NCI-H1694 (cell line): ENCODE results near the gene MAD1L1.

Source experiments
- DNase-seq: peaks from one replicate; lab custom pipeline; 2025; lab: John Stamatoyannopoulos, UW

Gene MAD1L1

DNA sequence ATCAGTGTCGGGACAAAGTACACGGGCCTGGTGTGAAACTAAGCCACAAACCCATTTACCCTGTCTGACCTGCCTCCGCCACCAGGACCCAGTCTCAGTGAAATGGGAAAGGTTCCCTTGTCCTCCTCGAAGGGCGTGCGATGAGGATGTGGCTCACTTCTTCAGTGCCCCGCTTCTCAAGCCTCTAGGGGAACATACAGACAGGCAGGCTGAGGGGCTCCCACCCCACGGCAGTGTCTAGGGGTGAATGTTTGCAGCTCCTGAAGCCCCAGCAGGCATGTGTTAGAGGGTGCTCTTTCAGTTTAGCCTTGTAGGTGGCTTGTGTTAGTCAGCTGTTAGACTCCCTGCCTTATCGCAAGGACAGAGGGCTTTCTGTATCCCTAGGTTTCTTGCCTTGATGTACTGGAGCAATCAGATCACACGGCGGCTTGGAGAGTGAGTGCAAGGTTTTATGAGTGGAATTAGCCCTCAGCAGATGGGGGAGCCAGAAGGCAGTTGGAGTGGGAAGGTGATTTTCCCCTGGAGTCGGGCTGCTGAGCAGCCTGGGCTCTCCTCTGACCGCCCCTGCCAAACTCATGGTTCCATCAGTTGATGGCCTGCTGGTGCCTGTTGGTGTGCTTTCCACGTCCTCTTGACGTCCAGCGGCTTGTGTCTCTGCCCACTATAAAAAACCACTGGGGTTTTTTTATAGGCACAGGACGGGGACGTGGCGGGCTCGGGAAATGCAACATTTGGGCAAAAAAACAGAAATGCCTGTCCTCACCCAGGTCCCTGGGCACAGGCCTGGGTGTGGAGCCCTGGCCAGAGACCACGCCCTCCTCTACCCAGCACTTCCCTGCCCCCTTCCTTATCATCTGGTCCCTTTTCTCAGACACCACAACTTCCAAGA, 10.0 kb upstream of the MAD1L1 start:
- DNase-seq, result no peak

DNA sequence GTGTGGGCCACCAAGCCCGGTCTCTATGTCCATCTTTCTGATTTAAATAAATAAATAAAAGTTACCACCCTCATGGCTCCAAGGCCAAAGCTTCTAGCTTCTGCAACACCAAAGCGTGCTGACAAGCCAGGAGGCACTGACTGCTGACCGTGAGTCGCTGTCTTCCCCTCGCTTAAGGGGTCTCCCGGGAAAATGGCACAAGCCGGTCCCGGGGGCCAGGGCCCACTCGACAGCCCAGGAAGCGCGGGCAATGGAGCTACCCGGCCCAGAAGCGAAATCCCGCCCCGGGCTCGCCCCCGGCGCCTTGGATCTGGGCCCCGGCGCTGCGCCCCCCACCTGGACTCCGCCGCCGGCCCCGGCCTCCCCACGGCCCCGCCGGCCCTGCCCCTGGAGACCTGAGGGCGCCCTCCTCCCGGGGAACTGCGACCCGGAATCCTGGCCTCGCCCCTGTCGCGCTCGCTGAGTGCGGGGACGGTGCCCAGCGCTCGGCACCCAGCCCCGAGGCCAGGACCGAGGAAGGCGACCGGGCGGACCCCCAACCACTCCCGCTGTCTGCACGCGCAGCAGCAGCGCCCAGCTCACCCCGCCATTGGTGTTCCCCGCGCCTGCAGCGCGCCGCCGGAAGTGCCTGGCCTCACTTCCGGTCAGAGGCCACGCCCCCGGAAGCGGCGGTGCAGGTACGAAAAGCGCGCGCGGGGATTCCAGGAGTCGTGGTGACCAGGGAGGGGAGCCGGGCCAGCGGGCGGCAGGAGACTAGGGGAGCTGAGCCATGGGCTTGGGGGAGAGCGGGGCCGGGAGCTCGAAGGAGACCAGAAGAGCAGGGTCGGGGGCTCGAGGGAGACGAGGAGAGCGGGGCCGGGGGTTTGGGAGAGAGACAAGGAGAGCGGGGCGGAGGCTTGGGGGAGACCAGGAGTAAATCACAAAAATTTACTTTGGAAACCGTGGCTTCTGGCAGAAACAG, 9.1 kb upstream of the MAD1L1 start, which contains the start of the genes MRM2 and NUDT1:
TSS of gene MRM2 (minus strand) at position 626 of the 961 bp plus-strand sequence. CDS start at position 590, 36 bp downstream.
TSS of gene NUDT1 (plus strand) at position 647 of the 961 bp plus-strand sequence. CDS start 2,349 bp downstream, outside the sequence.
- no peak for DNase-seq

DNA sequence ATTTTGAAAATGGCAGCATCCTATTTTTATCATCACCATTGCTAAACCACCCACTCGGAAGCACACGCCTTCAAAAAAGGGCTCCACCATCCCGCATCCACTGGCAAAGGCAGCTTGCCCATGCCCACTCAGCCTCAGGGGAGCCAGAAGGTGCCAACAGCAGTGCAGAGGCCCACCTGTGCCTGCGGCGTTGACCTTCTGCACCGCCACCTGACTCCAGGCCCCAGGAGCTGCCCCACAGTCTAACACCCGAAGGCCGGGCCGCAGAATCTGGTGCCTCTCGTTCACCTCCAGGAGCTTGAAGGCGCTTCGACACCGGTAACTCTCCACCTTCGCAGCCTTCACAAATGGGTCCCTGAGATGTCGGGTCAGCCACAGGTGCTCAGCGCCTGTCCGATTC, 6.5 kb upstream of the MAD1L1 start:
- no peak for DNase-seq

DNA sequence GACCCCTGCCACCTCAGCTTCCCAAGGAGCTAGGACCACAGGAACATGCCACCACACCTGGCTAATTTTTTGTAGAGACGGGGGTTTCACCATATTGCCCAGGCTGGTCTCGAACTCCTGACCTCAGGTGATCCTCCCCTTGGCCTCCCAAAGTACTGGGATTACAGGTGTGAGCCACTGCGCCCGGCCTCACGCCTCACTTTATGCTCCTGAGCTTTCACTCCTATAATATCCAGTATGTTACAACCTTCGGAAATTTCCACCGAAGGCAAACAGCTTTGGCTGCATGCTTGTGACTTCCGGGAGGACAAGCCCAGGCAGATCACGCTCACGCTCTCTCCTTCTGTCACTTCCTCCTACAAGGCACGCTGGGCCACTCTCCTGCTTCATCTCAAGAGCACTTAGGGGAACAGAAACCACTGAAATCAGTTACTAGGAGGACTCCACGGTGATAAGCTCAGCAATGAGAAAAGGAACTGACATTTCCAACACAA, 4.4 kb upstream of the MAD1L1 start:
- no peak for DNase-seq

DNA sequence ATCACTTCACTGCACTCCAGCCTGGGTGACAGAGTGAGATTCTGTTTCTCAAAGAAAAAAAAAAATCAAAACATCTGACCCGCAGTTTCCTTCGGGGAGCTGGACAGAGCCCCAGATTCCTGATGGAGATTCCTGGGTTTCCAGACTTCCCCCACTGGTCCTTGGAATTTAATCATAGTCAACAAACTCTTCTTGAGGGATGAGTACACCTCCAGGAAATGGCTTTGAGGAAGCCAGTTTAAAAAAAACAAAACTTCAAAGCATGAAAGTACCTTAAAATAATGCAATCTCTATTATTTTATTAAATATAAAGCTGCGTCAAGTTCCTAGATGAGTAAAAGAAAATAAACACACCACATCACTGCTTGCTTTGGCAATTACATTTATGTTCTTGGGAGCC, 1.2 kb upstream of the MAD1L1 start:
- no peak for DNase-seq

DNA sequence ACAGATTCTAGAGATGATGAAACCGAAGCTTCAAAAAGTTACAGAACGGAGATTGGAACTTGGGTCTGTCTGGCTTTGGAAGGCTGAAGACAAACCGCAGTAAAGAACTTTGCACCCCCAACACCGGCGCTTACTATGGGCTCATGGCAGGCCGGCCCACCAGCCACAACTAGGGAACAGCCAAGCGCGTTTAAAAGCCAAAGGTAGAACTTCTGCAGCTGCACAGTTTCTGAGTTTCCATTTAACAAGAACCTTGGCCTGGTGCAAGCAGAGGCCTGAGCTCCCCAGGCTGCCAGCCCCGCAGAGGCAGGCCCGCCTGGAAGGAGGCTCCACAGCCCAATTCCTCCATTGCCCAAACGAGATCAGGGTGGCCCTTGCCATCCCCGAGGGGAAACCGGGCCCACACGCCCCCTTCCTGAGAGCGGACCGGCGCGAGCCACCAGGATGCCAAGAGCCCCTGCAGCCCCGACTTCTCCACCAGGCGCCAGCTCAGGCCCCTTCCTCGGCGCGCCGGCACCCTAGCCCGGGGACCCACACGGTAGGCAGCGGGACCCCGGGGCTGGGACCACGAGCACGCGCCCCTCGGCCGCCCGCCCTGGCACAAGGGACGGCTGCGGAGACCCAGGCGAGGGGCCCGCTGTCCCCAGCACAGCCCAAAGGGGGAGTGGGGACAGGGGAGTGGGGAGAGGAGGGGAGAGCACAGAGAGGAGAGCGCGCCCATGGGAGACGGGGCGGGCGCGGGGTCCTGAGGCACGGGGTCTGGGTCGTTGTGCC, 566 bp downstream of the MAD1L1 start:
- DNase-seq, result no peak

DNA sequence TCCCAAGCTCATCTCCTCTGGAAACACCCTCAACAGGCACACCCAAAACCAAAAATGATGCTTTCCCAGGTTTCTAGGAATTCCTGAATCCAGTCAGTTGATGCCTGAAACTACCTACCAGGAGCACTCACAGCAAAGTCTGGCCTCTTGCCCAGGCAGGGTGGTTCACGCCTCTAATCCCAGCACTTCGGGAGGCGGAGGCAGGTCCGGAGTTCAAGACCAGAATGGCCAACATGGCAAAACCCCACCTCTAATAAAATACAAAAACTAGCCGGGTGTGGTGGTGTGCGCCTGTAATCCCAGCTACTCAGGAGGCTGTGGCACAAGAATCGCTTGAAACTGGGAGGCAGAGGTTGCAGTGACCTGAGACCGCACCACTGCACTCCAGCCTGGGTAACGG, 1.9 kb downstream of the MAD1L1 start:
- no peak for DNase-seq

DNA sequence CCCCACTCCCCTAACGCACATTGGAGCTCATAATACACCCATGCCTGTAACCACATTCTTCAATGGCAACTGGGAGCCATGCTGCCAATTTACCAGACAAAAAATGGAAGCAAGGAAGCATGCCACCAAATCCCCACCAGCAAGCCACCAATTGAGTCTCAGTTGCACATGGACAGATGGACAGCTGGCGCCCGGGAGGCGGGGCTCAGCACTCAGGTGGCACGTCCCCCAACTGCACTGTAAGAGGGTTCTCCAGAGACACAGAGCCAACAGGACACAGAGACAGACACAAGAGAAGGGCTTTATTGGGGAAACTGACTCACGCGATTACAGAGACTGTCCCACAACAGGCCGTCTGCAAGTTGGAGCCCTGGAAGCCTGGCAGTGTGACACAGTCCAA, 2.5 kb downstream of the MAD1L1 start:
- no peak for DNase-seq

DNA sequence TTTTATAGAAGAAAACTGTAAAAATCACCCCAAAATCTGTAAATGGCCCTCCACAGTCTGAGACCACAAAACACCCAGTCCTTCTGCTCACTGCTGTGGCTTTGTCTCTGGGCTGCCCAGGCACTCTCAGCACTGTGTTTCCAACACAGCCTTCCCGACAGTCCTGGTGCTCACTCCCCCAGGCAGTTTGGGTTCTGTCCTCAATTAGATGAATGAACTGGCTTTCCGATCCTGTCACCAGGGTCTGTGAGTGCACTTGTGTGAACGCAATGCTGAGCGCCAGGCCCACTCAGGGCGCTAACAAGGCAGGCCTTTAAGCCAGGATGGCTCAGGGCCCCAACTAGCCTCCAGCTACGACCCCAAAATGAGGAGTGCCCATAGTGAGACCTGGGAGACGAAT, 3.3 kb downstream of the MAD1L1 start:
- no peak for DNase-seq

DNA sequence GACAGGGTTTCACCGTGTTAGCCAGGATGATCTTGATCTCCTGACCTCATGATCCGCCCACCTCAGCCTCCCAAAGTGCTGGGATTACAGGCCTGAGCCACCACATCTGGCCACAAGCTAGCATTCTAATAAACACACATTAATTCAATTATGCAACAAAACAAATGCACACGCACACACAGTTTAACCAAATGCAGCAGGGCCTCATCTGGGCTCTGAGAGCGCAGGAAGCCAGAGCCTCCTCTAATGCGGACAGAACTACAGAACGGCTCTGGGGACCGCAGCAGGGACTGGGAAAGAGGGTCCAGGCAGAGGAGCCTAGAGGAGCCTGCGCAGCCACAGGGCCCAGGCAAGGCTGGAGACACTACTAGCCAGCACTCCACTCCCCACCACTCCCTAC, 3.8 kb downstream of the MAD1L1 start:
- DNase-seq, result no peak

DNA sequence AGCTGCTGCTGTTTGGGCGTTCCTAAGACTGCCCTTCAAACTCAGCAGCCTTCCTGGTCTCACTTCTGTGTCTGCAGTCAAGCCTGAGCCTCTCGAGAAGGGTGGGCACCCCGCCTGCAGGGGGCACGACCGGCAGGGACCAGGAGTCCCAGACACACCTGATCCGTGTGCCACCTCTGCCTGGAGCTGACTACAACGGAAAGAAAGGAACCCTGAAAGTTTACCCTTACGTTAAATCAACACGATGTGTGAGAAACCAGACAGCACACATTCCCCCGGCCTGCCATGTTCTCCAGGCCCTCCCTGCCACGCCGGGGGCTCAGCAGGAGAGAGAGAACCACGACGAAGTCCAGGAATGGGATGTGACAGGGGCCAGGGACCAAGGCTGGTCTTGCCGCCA, 5.0 kb downstream of the MAD1L1 start:
- DNase-seq, result no peak

DNA sequence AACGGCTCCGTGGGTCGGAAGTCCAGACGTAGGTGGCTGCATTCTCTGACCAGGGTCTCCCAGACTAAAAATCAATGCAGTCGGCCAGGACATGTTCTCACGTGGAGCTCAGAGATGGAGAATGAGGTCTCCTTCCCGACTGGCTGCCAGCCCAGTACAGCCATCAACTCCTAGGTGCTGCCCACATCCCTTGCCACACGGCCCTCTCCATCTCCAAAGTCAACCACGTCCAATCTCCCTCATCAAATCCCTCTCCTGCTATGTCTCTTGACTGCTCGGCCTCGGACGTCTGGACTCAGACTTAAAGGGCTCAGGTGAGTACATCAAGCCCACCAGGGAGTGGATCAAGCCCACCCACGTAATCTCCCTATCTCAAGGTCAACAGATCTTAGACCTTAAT, 6.9 kb downstream of the MAD1L1 start:
- no peak for DNase-seq

DNA sequence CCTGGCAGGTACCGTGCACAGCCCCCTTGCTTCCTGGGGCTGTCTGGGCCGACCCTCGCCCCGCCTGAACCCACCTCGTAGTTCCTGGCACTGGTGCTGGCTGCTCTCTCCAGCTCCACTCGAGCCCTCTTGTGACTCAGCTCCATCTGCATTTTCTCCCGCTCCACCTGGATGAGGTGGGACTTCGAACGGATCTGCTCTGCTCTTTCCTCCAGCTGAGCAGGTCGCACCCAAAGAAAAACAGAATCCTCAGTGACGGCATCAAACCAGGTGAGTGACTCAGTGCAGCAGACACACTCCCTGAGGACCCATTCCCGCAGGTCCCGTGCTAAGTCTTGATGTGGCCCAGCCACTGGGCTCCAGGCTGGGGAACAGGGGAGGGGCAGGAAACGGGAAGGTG, 7.4 kb downstream of the MAD1L1 start:
- DNase-seq, result no peak

DNA sequence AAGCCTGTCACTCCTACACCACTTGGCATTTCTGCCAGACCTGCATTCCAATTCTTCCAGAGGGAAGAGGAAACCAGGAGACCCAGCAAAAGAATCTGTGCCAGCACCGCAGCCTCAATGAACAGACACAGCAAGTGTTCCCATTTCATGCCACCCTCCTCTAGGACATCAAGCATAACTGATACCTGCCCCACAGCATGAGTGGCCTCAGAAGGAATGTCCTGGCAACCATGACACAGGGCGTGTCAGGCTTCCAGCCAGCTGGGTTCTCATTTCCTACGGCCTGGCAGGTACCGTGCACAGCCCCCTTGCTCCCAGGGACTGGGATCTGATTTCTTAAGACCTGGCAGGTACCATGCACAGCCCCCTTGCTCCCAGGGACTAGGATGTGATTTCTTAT, 7.8 kb downstream of the MAD1L1 start:
- no peak for DNase-seq

DNA sequence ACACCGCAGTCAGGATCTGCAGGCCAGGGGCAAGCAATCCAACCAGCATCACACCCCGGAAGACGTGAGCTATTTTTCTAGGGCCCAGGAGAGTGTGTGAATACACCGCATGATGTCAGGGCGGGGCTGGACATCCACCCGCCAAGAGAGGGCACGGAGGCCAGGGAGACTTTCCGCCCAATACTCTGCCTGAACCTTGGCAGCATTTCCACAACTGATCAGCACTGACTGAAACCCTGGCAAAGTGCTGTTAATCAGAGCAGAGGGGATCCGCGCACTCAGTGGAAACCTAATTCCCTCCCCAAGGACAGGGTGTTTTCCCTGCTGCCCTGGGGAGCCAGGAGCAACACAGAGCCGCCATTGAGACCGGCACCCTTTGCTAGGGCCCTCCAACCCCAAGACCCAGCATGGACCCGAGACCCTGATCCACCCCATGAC, 8.2 kb downstream of the MAD1L1 start:
- no peak for DNase-seq

DNA sequence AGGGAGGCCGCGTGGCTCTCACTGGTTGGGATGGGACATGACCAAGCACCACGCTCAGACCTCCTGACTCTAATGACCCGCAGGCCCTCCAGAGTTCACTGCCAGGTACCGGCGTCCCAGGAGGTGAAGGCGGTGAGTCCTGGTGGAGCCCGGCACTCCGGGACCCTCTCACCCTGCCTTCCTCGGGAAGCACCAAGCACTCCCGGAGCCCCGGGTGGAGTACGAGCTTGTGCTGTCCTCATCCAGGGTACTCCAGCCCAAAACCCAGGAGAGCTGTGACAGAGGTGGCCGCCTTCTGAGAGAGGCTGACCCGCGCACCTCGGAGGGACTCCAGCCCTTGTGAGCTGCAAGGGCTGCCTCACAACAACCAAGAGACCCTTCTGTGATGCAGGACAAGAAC, 9.4 kb downstream of the MAD1L1 start:
- no peak for DNase-seq

DNA sequence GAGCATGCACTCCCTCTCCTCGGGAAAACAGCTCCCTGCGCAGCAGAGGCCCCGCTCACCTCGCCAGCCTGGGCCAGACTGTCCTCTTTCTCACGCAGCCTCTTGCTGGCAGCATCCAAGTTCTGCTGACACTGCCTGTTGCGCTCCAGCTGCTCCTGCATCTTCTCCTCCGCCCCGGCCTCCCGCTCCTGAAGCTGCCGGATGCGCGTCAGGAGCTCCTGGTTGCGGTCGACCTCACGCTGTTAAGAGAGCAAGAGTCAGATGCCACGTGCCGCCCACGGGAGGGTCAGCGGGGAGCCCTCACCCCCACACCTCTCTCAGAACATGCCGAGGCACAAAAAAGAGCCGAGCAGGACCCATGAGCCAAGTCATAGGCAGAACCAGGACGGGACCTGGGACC, 10.2 kb downstream of the MAD1L1 start:
- DNase-seq, result no peak

DNA sequence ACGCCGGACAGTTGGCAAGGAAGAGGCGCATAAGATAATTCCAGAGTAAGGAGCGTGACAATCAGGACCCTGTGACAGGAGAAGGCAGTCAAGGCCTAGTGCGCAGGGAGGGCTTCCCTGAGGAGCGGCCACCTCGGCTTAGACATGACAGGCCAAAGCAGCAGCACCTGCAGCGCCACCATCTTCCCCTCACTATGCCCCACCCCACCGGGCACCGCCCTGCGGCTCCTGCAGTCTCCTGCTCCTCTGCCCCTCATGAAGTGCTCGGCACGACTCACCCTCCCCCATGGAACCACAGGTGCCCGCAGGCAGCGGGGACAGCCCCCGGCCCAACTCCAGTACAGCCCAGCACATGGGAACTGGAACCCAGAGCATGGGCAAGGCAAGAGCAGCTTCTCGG, 11.8 kb downstream of the MAD1L1 start:
- no peak for DNase-seq

DNA sequence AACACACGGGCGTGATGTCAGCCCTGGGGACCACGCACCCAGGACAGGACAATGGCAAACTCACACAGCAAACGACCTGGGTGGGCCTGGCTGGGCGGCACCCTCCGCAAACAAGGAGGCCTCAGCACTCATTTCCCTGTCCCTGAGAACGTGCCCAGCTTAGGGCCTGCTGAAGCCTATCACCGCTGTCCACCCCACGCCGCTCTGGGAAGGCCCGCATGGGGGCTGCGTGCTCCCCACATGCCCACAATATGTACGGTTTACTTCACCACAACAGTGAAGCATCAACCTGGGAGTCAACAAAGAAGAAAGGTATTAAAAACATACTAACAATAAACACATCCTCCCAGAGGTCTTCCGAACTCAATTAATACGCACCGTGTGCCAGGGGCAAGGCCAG, 12.2 kb downstream of the MAD1L1 start:
- DNase-seq, result no peak

DNA sequence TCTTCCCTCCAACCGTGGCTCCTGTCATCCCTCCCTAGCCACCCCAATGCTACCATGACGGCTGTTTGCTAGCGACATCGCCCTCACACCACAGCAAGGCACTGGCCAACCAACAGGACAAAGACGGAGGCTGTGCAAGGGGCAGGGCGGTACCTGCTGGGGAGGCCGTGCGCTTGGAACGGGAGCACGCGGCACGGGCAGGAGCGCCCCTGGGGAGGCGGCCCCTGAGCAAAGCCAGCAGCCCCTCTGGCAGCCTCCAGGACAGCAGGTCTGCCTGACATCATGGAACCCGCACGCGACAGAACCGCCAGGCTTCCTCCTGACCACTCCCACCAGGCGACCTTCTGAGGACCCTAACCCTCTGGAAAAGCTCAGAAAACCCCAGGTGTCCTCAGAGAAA, 12.7 kb downstream of the MAD1L1 start:
- no peak for DNase-seq

DNA sequence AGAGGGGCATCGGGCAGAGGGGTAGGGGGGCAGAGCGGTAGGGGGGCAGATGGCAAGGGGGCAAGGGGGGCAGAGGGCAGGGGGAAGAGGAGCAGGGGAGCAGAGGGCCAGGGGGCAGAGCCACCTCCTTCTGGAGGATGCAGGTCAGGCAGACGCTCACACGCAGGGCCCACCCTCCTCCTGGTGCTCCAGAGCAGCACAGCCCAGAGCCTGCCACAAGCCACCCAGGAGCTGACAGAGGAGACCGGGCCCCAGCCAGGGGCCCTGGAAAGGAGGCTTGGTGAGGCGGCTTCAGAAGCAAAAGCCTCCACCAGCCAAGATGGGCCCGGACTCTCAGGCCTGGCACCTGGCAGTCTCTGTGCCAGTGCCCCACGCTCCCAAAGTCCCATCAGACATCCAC, 13.1 kb downstream of the MAD1L1 start:
- DNase-seq, result no peak

DNA sequence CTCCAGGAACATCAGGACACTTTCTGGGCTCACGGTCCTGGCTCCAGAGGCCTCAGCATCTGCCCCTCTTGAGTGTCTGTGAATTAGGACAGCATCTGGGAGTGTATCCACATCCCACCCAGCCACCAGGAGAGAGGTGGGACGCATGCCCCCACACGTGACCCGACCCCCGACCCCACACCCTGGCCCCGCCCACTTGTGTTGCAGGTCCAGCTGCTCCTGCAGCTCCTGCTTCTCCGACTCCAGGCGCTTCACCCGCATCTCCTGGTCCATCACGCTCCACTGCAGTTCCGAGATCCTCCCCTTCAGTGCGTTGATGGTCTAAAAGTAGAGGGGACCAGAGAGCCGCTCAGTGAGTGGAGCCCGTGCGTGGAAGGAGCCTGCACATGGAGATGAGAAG, 13.6 kb downstream of the MAD1L1 start:
- DNase-seq, result no peak
